Natural killer cell treated with Interleukin-12 subunit alpha and Interleukin-12 subunit beta and Interleukin-15 and Interleukin-18, amount 100 ng/mL, for 72 hours (primary cell): ENCODE measurements around the gene RAI14. TPM values are rescaled to one million over a fixed set of nuclear protein-coding genes. Genes with fewer than 3 reads are reported as not detected.

Experiments
- ATAC-seq, 2 donors: fragments of 150-1000 bp; cut with Tn5 transposase in 1 of 2; sonication (Bioruptor Pico), chemical (Tn5 transposase) in 1 of 2; 2 replicates each; pipeline ENCODE4 v1.10.0; 2021
- DNase-seq: peaks from one replicate; pipeline ENCODE4 v3.0.0; 2022; ENCODE audit warnings: low spot score
- H3K27ac Mint-ChIP-seq, 2 donors: 1 replicate in 1 of 2; 2 replicates in 1 of 2; pipeline ENCODE4 v1.8.0; 2022; ENCODE audit warnings: mixed read lengths in 2 of 2, mild to moderate bottlenecking in 1 of 2, moderate library complexity in 1 of 2
- H3K27me3 Mint-ChIP-seq, 2 donors: 1 replicate in 1 of 2; 2 replicates in 1 of 2; pipeline ENCODE4 v1.8.0; 2022; ENCODE audit warnings: mixed read lengths in 2 of 2
- H3K36me3 Mint-ChIP-seq: one replicate; pipeline ENCODE4 v1.8.0; 2022; ENCODE audit warnings: mixed read lengths
- H3K4me1 Mint-ChIP-seq, 2 donors: 1 replicate in 1 of 2; 2 replicates in 1 of 2; pipeline ENCODE4 v1.8.0; 2022; ENCODE audit warnings: low read depth in 2 of 2, mixed read lengths in 2 of 2, mild to moderate bottlenecking in 1 of 2
- H3K4me3 Mint-ChIP-seq: one replicate; pipeline ENCODE4 v1.8.0; 2022; ENCODE audit warnings: mixed read lengths
- H3K9me3 Mint-ChIP-seq: 2 replicates; pipeline ENCODE4 v1.8.0; 2022; ENCODE audit warnings: mixed read lengths
- total RNA-seq, 2 donors: library from RNA; stranded (reverse); gene quantifications; one replicate each; pipeline ENCODE4 v1.2.3, GENCODE V29; 2022

The RAI14 gene
- total RNA-seq, 2 donors from 2014 or later: 0.93 to 1.1 TPM

DNA sequence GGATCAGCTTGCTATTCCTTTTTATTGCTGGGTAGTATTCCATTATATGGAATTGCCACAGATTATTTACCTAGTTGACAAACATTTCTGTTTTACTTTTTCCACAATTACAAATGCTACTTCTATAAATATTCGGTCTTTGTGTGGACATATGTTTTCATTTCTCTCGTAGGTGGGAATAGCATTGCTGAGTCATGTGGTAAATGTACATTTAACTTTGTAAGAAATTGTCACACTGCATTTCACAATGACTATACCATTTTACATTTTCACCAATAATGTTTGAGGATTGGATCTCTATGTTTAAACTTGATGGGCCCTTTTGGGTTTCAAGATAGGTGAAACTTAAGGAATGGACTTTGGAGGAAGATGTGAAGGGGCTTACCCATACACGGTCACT, 19.7 kb downstream of the RAI14 start:
- ATAC-seq (no peak), DNase-seq (no peak)
- no peaks in the 10 kb centered on the region for H3K4me1 Mint-ChIP-seq
- peaks cover 0 to 8% of the 10 kb centered on the region in 2 donors for H3K27me3 Mint-ChIP-seq
- H3K4me3 Mint-ChIP-seq: no peak overlapping the region
- H3K36me3 Mint-ChIP-seq: no peaks in the 10 kb centered on the region
- H3K27ac Mint-ChIP-seq: no peak overlapping the region
- H3K9me3 Mint-ChIP-seq: no peaks in the 10 kb centered on the region

- H3K4me1 Mint-ChIP-seq: no peaks in the 10 kb centered on the region
- ATAC-seq (no peak), DNase-seq (no peak)
These were observed 20.3 kb downstream of the RAI14 start for GRCh38 chr5:34676416-34676815.

DNA sequence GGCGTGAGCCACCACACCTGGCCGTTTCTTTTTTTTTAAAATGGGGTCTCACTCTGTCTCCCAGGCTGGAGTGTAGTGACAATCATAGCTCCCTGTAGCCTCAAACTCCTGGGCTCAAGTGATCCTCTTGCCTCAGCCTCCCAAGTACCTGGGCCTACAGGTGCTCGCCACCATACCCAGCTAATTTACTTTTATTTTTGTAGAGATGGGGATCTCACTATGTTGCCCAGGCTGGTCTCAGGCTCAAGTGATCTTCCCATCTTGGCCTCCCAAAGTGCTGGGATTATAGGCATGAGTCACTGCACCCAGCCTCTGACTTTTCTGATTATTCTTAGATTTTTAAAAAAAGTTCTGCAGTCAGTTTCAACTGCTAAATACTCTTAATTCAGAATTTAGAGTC, 21.3 kb downstream of the RAI14 start:
- no peaks in the 10 kb centered on the region for H3K4me1 Mint-ChIP-seq
- ATAC-seq (no peak), DNase-seq (no peak)
- H3K36me3 Mint-ChIP-seq: no peaks in the 10 kb centered on the region
- H3K27ac Mint-ChIP-seq: no peak overlapping the region
- no peak overlapping the region for H3K4me3 Mint-ChIP-seq
- H3K27me3 Mint-ChIP-seq: peaks cover 0 to 8% of the 10 kb centered on the region in 2 donors
- H3K9me3 Mint-ChIP-seq: no peaks in the 10 kb centered on the region

More at GRCh38 chr5:34676416-34676815, 20.3 kb downstream of the RAI14 start:
- Mint-ChIP-seq H3K27ac (no peak overlapping the region), H3K27me3 (peaks cover 0 to 8% of the 10 kb centered on the region in 2 donors), H3K4me3 (no peak overlapping the region), H3K9me3 (no peaks in the 10 kb centered on the region), H3K36me3 (no peaks in the 10 kb centered on the region)

GRCh38 chr5:34680896-34681295, 24.8 kb downstream of the RAI14 start:
- H3K27me3 Mint-ChIP-seq: peaks cover 2 to 11% of the 10 kb centered on the region in 2 donors
- H3K27ac Mint-ChIP-seq: no peak overlapping the region
- H3K4me3 Mint-ChIP-seq: no peak overlapping the region
- no peaks in the 10 kb centered on the region for H3K36me3 Mint-ChIP-seq
- DNase-seq (no peak), ATAC-seq (no peak)
- H3K9me3 Mint-ChIP-seq: no peaks in the 10 kb centered on the region
- no peaks in the 10 kb centered on the region for H3K4me1 Mint-ChIP-seq

GRCh38 chr5:34682926-34683623, 26.9 kb downstream of the RAI14 start:
- Mint-ChIP-seq H3K9me3 (no peaks in the 10 kb centered on the region), H3K27me3 (peaks cover 4 to 27% of the 10 kb centered on the region in 2 donors), H3K4me3 (no peak overlapping the region), H3K36me3 (no peaks in the 10 kb centered on the region), H3K4me1 (no peaks in the 10 kb centered on the region), H3K27ac (no peak overlapping the region)
- no peak for DNase-seq
- ATAC-seq: no peak

- Mint-ChIP-seq H3K4me1 (no peaks in the 10 kb centered on the region), H3K27ac (no peak overlapping the region), H3K36me3 (no peaks in the 10 kb centered on the region), H3K27me3 (peaks cover 6 to 24% of the 10 kb centered on the region in 2 donors), H3K4me3 (no peak overlapping the region), H3K9me3 (no peaks in the 10 kb centered on the region)
- no peak for DNase-seq
- no peak for ATAC-seq
These were observed 28.3 kb downstream of the RAI14 start for GRCh38 chr5:34684281-34684979.

- H3K27ac Mint-ChIP-seq: no peak overlapping the region
- H3K36me3 Mint-ChIP-seq: no peaks in the 10 kb centered on the region
- H3K4me3 Mint-ChIP-seq: no peak overlapping the region
- no peak for ATAC-seq
- no peaks in the 10 kb centered on the region for H3K4me1 Mint-ChIP-seq
- H3K27me3 Mint-ChIP-seq: peaks cover 6 to 24% of the 10 kb centered on the region in 2 donors
- no peaks in the 10 kb centered on the region for H3K9me3 Mint-ChIP-seq
- DNase-seq: no peak
These were observed 28.8 kb downstream of the RAI14 start for GRCh38 chr5:34684980-34685352.

DNA sequence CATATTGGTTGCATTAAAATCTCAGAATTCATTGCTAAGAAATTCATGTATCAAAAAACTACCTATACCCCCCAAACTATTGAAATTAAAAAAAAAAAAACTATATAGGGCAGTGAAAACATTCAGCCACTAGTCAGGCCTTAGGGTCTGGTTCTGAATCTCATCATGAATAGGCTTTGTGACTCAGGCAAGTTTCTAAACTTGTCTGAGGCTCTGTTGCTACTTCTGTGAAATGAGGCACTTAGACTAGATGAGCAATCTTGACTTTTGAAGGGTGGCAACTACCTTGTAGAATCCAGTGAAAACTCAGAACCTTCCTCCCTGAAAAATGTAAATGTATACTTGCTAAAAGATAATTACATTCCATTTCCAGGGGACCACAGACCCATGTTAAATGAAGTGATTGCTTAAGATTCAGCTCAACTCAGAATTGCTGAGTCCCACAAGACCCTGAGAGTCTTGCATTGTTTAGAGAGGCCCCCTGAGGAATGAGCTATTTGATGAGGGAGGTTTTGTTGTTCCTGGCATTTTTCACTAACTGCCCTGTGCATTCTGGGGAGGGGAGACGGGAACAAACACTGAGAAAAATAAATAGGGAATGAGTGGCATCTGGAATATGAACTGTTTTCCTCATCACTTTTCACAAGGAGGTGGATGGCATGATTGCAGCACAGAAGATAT, 29.5 kb downstream of the RAI14 start:
- Mint-ChIP-seq H3K4me1 (no peaks in the 10 kb centered on the region), H3K27me3 (peaks cover 6 to 24% of the 10 kb centered on the region in 2 donors), H3K9me3 (no peaks in the 10 kb centered on the region), H3K27ac (no peak overlapping the region), H3K36me3 (no peaks in the 10 kb centered on the region), H3K4me3 (no peak overlapping the region)
- ATAC-seq (no peak), DNase-seq (no peak)

- H3K9me3 Mint-ChIP-seq: no peaks in the 10 kb centered on the region
These were observed 30.7 kb downstream of the RAI14 start for GRCh38 chr5:34686762-34687268.

DNA sequence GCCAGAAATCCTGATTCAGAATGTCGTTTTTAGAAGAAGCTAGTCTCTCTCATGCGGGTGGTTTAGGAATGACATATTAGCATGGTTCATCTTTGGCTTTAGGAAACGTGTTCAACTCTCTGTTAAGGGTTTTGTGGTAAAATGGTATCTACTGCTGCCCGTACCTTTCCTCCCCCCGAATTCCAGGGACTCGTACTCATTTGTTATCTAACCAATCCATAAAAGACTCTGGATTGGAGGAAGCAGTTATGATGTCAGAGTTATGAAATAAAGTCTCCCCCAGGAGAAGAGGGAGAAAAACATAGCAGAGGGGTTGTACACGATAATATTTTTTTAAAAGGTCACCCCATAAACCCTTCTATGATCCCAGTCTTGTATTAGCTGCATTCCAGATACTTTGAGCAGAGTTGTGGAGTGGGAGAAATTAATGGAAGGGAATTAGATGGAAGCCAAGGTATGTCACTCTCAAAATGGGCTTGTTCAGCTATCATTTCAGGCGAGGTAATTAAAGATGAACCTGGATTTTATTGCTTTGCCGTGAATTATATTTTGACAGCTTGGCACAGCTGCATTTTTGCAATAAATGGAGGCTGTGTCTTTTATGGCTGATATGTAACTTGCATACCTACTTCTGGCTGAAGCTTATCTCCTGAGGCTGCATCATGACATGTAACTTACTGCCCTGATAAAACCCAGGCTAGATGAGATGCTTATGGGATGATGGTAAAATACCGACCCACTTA, 31.3 kb downstream of the RAI14 start:
- Mint-ChIP-seq H3K4me1 (no peaks in the 10 kb centered on the region), H3K4me3 (no peak overlapping the region), H3K27me3 (peaks cover 9 to 24% of the 10 kb centered on the region in 2 donors), H3K27ac (no peak overlapping the region), H3K36me3 (no peaks in the 10 kb centered on the region), H3K9me3 (no peaks in the 10 kb centered on the region)
- ATAC-seq (no peak), DNase-seq (no peak)

More at GRCh38 chr5:34686762-34687268, 30.7 kb downstream of the RAI14 start:
- H3K4me1 Mint-ChIP-seq: no peaks in the 10 kb centered on the region
- peaks cover 9 to 24% of the 10 kb centered on the region in 2 donors for H3K27me3 Mint-ChIP-seq
- ATAC-seq (no peak), DNase-seq (no peak)
- no peaks in the 10 kb centered on the region for H3K36me3 Mint-ChIP-seq
- no peak overlapping the region for H3K27ac Mint-ChIP-seq
- H3K4me3 Mint-ChIP-seq: no peak overlapping the region

GRCh38 chr5:34688015-34688810, 32.1 kb downstream of the RAI14 start:
- Mint-ChIP-seq H3K27ac (no peak overlapping the region), H3K27me3 (peaks cover 9 to 24% of the 10 kb centered on the region in 2 donors), H3K9me3 (no peaks in the 10 kb centered on the region), H3K4me1 (no peaks in the 10 kb centered on the region), H3K4me3 (no peak overlapping the region), H3K36me3 (no peaks in the 10 kb centered on the region)
- no peak for ATAC-seq
- DNase-seq: no peak

GRCh38 chr5:34690301-34690700, 34.2 kb downstream of the RAI14 start:
- no peak overlapping the region for H3K27ac Mint-ChIP-seq
- peaks cover 9 to 24% of the 10 kb centered on the region in 2 donors for H3K27me3 Mint-ChIP-seq
- no peak overlapping the region for H3K4me3 Mint-ChIP-seq
- no peaks in the 10 kb centered on the region for H3K9me3 Mint-ChIP-seq
- DNase-seq (no peak), ATAC-seq (no peak)
- H3K4me1 Mint-ChIP-seq: no peaks in the 10 kb centered on the region
- no peaks in the 10 kb centered on the region for H3K36me3 Mint-ChIP-seq

DNA sequence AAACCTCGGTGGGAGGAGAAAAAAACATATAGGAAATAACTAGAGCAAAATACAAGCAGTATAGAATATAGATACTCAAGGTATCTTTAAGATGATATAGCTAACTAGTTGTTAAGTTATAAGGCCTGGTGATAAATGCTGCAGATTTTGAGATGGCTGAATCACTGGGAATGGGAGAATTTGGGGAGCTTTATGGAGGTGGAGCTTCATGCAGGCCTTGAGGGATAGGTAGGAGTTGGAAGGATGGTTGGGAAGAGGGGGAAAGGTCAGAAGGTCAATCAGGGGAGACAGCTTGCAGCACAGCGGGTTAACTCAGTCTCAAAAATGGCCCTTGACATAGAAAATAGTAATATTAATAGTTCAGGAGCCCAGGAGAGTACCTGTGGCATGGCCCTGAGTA, 34.8 kb downstream of the RAI14 start:
- H3K4me3 Mint-ChIP-seq: no peak overlapping the region
- DNase-seq: no peak
- H3K27ac Mint-ChIP-seq: no peak overlapping the region
- ATAC-seq: no peak
- H3K9me3 Mint-ChIP-seq: no peaks in the 10 kb centered on the region
- peaks cover 6 to 20% of the 10 kb centered on the region in 2 donors for H3K27me3 Mint-ChIP-seq
- peaks cover 0 to 2% of the 10 kb centered on the region in 2 donors for H3K4me1 Mint-ChIP-seq
- no peaks in the 10 kb centered on the region for H3K36me3 Mint-ChIP-seq
